ENCODE results near the gene ADARB1. TPM values are rescaled to one million over a fixed set of nuclear protein-coding genes. Genes with fewer than 3 reads are reported as not detected.

The ADARB1 gene
- total and polyA plus RNA-seq, 4 experiments from 2014 or later: 4.6 to 50.0 (median 30.9) TPM

GRCh38 chr21:45182958-45183357 is 108.6 kb downstream of the ADARB1 start:
- Mint-ChIP-seq H3K4me3 (no peak overlapping the region), H3K36me3 (peaks cover 60 to 80% of the 10 kb centered on the region in 2 donors), H3K27me3 (no peaks in the 10 kb centered on the region), H3K9me3 (peaks cover 3 to 24% (median 19%) of the 10 kb centered on the region in 8 donors), H3K4me1 (peaks cover 0 to 6% (median under 1%) of the 10 kb centered on the region in 4 donors), H3K27ac (peak overlapping the region in 2 of 7 donors; percentile 42 to 60)
- Histone ChIP-seq H3K27ac (ENCODE audit: low read depth, low read length) (no peak overlapping the region), H3K4me1 (ENCODE audit: insufficient read depth, low read length) (no peaks in the 10 kb centered on the region), H3K4me3 (ENCODE audit: low read length in 2 of 2) (no peak overlapping the region), H3K36me3 (ENCODE audit: insufficient read depth, low read length) (peaks cover 45% of the 10 kb centered on the region), H3K9me3 (ENCODE audit: control insufficient read depth in 1 of 2, low read length in 2 of 2) (peaks cover 0 to 9% of the 10 kb centered on the region in 2 donors), H3K27me3 (ENCODE audit: insufficient read depth, low read length) (no peaks in the 10 kb centered on the region)
- ChIA-PET POLR2A (ENCODE audit: partially characterized antibody) (no interaction called here), CTCF (ENCODE audit: partially characterized antibody) (no interaction called here)
- no peak for DNase-seq
- intact Hi-C loops (cut with micrococcal nuclease): no loop called here

- Mint-ChIP-seq H3K4me1 (peaks cover 0 to 6% (median under 1%) of the 10 kb centered on the region in 4 donors), H3K36me3 (peaks cover 69 to 83% of the 10 kb centered on the region in 2 donors), H3K27ac (peak overlapping the region in 1 of 7 donors; percentile 47), H3K4me3 (no peak overlapping the region), H3K27me3 (no peaks in the 10 kb centered on the region), H3K9me3 (peaks cover 3 to 33% (median 27%) of the 10 kb centered on the region in 8 donors)
- DNase-seq: no peak
- Histone ChIP-seq H3K27me3 (ENCODE audit: insufficient read depth, low read length) (no peaks in the 10 kb centered on the region), H3K27ac (ENCODE audit: low read depth, low read length) (no peak overlapping the region), H3K4me3 (ENCODE audit: low read length in 2 of 2) (no peak overlapping the region), H3K9me3 (ENCODE audit: control insufficient read depth in 1 of 2, low read length in 2 of 2) (peaks cover 0 to 9% of the 10 kb centered on the region in 2 donors), H3K4me1 (ENCODE audit: insufficient read depth, low read length) (no peaks in the 10 kb centered on the region), H3K36me3 (ENCODE audit: insufficient read depth, low read length) (peaks cover 51% of the 10 kb centered on the region)
- POLR2A ChIA-PET (ENCODE audit: partially characterized antibody): no interaction called here
- intact Hi-C loops (cut with micrococcal nuclease): no loop called here
- CTCF ChIA-PET (ENCODE audit: partially characterized antibody): no interaction called here
These were observed 109.5 kb downstream of the ADARB1 start for GRCh38 chr21:45183852-45184251.

GRCh38 chr21:45184869-45185268 is 110.5 kb downstream of the ADARB1 start:
- H3K36me3 ChIP-seq (ENCODE audit: insufficient read depth, low read length): peaks cover 59% of the 10 kb centered on the region
- H3K27ac ChIP-seq (ENCODE audit: low read depth, low read length): no peak overlapping the region
- H3K4me3 ChIP-seq (ENCODE audit: low read length in 2 of 2): no peak overlapping the region
- H3K4me1 Mint-ChIP-seq: peaks cover 0 to 3% (median under 1%) of the 10 kb centered on the region in 4 donors
- ChIA-PET POLR2A (ENCODE audit: partially characterized antibody) (no interaction called here), CTCF (ENCODE audit: partially characterized antibody) (interaction anchor here (1.1 kb wide), 1 partner anchor 47 kb away, joined by 4 read pairs; no protein-coding TSS in a partner anchor)
- no peak overlapping the region for H3K4me3 Mint-ChIP-seq
- H3K27ac Mint-ChIP-seq: peak overlapping the region in 1 of 7 donors; percentile 53
- peaks cover 0 to 9% of the 10 kb centered on the region in 2 donors for H3K9me3 ChIP-seq (ENCODE audit: control insufficient read depth in 1 of 2, low read length in 2 of 2)
- no peaks in the 10 kb centered on the region for H3K27me3 Mint-ChIP-seq
- peaks cover 79 to 86% of the 10 kb centered on the region in 2 donors for H3K36me3 Mint-ChIP-seq
- no peaks in the 10 kb centered on the region for H3K27me3 ChIP-seq (ENCODE audit: insufficient read depth, low read length)
- no peaks in the 10 kb centered on the region for H3K4me1 ChIP-seq (ENCODE audit: insufficient read depth, low read length)
- intact Hi-C loops (cut with micrococcal nuclease): no loop called here
- no peak for DNase-seq
- peaks cover 3 to 43% (median 37%) of the 10 kb centered on the region in 8 donors for H3K9me3 Mint-ChIP-seq

GRCh38 chr21:45186709-45187108 is 112.3 kb downstream of the ADARB1 start:
- Histone ChIP-seq H3K27ac (ENCODE audit: low read depth, low read length) (no peak overlapping the region), H3K9me3 (ENCODE audit: control insufficient read depth in 1 of 2, low read length in 2 of 2) (peaks cover 0 to 9% of the 10 kb centered on the region in 2 donors), H3K4me1 (ENCODE audit: insufficient read depth, low read length) (no peaks in the 10 kb centered on the region), H3K27me3 (ENCODE audit: insufficient read depth, low read length) (no peaks in the 10 kb centered on the region), H3K4me3 (ENCODE audit: low read length in 2 of 2) (no peak overlapping the region), H3K36me3 (ENCODE audit: insufficient read depth, low read length) (peaks cover 48% of the 10 kb centered on the region)
- H3K27me3 Mint-ChIP-seq: no peaks in the 10 kb centered on the region
- CTCF ChIA-PET (ENCODE audit: partially characterized antibody): no interaction called here
- H3K9me3 Mint-ChIP-seq: peaks cover 3 to 54% (median 46%) of the 10 kb centered on the region in 8 donors
- H3K4me3 Mint-ChIP-seq: no peak overlapping the region
- intact Hi-C loops (cut with micrococcal nuclease): no loop called here
- DNase-seq: no peak
- peaks cover 0 to 2% (median 0%) of the 10 kb centered on the region in 4 donors for H3K4me1 Mint-ChIP-seq
- peaks cover 83 to 86% of the 10 kb centered on the region in 2 donors for H3K36me3 Mint-ChIP-seq
- H3K27ac Mint-ChIP-seq: no peak overlapping the region
- POLR2A ChIA-PET (ENCODE audit: partially characterized antibody): no interaction called here

- peaks cover 50% of the 10 kb centered on the region for H3K36me3 ChIP-seq (ENCODE audit: insufficient read depth, low read length)
- H3K27me3 ChIP-seq (ENCODE audit: insufficient read depth, low read length): no peaks in the 10 kb centered on the region
- Mint-ChIP-seq H3K9me3 (peaks cover 3 to 54% (median 47%) of the 10 kb centered on the region in 8 donors), H3K27ac (no peak overlapping the region), H3K4me1 (peaks cover 0 to 2% (median 0%) of the 10 kb centered on the region in 4 donors), H3K4me3 (no peak overlapping the region), H3K27me3 (no peaks in the 10 kb centered on the region), H3K36me3 (peaks cover 84 to 88% of the 10 kb centered on the region in 2 donors)
- H3K4me1 ChIP-seq (ENCODE audit: insufficient read depth, low read length): no peaks in the 10 kb centered on the region
- DNase-seq: no peak
- peaks cover 0 to 9% of the 10 kb centered on the region in 2 donors for H3K9me3 ChIP-seq (ENCODE audit: control insufficient read depth in 1 of 2, low read length in 2 of 2)
- POLR2A ChIA-PET (ENCODE audit: partially characterized antibody): no interaction called here
- CTCF ChIA-PET (ENCODE audit: partially characterized antibody): no interaction called here
- no peak overlapping the region for H3K27ac ChIP-seq (ENCODE audit: low read depth, low read length)
- no peak overlapping the region for H3K4me3 ChIP-seq (ENCODE audit: low read length in 2 of 2)
- intact Hi-C loops (cut with micrococcal nuclease): no loop called here
These were observed 113.3 kb downstream of the ADARB1 start for GRCh38 chr21:45187646-45188045.

GRCh38 chr21:45190013-45190412 is 115.6 kb downstream of the ADARB1 start:
- no peaks in the 10 kb centered on the region for H3K4me1 ChIP-seq (ENCODE audit: insufficient read depth, low read length)
- no peak overlapping the region for H3K4me3 ChIP-seq (ENCODE audit: low read length in 2 of 2)
- Mint-ChIP-seq H3K4me3 (no peak overlapping the region), H3K27ac (no peak overlapping the region), H3K4me1 (peaks cover 0 to 2% (median 0%) of the 10 kb centered on the region in 4 donors), H3K36me3 (peaks cover 92 to 95% of the 10 kb centered on the region in 2 donors), H3K9me3 (peaks cover 3 to 54% (median 47%) of the 10 kb centered on the region in 8 donors), H3K27me3 (no peaks in the 10 kb centered on the region)
- intact Hi-C loops (cut with micrococcal nuclease): no loop called here
- no peaks in the 10 kb centered on the region for H3K27me3 ChIP-seq (ENCODE audit: insufficient read depth, low read length)
- no peak overlapping the region for H3K27ac ChIP-seq (ENCODE audit: low read depth, low read length)
- peaks cover 0 to 9% of the 10 kb centered on the region in 2 donors for H3K9me3 ChIP-seq (ENCODE audit: control insufficient read depth in 1 of 2, low read length in 2 of 2)
- CTCF ChIA-PET (ENCODE audit: partially characterized antibody): interaction anchor here (1.5 to 1.6 kb wide), 2 partner anchors 48 to 52 kb away, joined by 3 to 6 read pairs; no protein-coding TSS in a partner anchor
- DNase-seq: no peak
- POLR2A ChIA-PET (ENCODE audit: partially characterized antibody): no interaction called here
- H3K36me3 ChIP-seq (ENCODE audit: insufficient read depth, low read length): peaks cover 44% of the 10 kb centered on the region

- peaks cover 0 to 2% (median 0%) of the 10 kb centered on the region in 4 donors for H3K4me1 Mint-ChIP-seq
- H3K27ac Mint-ChIP-seq: no peak overlapping the region
- Histone ChIP-seq H3K36me3 (ENCODE audit: insufficient read depth, low read length) (peaks cover 23% of the 10 kb centered on the region), H3K4me1 (ENCODE audit: insufficient read depth, low read length) (no peaks in the 10 kb centered on the region), H3K27me3 (ENCODE audit: insufficient read depth, low read length) (no peaks in the 10 kb centered on the region), H3K4me3 (ENCODE audit: low read length in 2 of 2) (no peak overlapping the region), H3K9me3 (ENCODE audit: control insufficient read depth in 1 of 2, low read length in 2 of 2) (peaks cover 0 to 6% of the 10 kb centered on the region in 2 donors), H3K27ac (ENCODE audit: low read depth, low read length) (no peak overlapping the region)
- no peaks in the 10 kb centered on the region for H3K27me3 Mint-ChIP-seq
- POLR2A ChIA-PET (ENCODE audit: partially characterized antibody): no interaction called here
- no peak overlapping the region for H3K4me3 Mint-ChIP-seq
- CTCF ChIA-PET (ENCODE audit: partially characterized antibody): no interaction called here
- no peak for DNase-seq
- H3K9me3 Mint-ChIP-seq: peaks cover 0 to 38% (median 29%) of the 10 kb centered on the region in 8 donors
- intact Hi-C loops (cut with micrococcal nuclease): no loop called here
- H3K36me3 Mint-ChIP-seq: peaks cover 81 to 86% of the 10 kb centered on the region in 2 donors
These were observed 118.0 kb downstream of the ADARB1 start for GRCh38 chr21:45192332-45192731.
